ENCODE results near the gene PHACTR1. TPM values are rescaled to one million over a fixed set of nuclear protein-coding genes. Genes with fewer than 3 reads are reported as not detected.

Gene PHACTR1
- total and polyA plus RNA-seq, 12 donors: 6.3 to 150 (median 79.9) TPM

DNA sequence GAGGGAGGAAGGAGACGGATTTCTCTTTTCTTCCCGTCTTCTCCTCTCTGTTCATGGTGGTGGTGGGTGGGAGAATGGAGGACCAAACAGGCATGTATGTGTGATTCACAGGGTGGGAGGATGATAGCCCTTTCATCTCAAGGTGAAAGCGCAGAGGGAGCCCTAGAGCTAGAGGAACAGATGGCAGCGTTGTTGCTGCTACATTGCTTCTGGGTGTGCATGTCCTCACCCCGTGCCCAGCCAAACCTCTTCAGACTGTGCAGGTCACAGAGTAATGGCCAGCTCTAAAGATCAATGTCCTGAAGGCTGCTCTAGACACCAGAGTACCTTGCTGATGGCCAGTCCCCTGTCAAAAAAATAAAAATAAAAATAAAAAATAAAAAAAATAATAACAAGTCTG lies 310.0 kb downstream of the PHACTR1 start:
- WGBS, 2 donors: 37 to 48% methylated on average over 5 of the region's 5 CpGs
- DNase-seq: no peak
- TF ChIP-seq, protein P1, sequence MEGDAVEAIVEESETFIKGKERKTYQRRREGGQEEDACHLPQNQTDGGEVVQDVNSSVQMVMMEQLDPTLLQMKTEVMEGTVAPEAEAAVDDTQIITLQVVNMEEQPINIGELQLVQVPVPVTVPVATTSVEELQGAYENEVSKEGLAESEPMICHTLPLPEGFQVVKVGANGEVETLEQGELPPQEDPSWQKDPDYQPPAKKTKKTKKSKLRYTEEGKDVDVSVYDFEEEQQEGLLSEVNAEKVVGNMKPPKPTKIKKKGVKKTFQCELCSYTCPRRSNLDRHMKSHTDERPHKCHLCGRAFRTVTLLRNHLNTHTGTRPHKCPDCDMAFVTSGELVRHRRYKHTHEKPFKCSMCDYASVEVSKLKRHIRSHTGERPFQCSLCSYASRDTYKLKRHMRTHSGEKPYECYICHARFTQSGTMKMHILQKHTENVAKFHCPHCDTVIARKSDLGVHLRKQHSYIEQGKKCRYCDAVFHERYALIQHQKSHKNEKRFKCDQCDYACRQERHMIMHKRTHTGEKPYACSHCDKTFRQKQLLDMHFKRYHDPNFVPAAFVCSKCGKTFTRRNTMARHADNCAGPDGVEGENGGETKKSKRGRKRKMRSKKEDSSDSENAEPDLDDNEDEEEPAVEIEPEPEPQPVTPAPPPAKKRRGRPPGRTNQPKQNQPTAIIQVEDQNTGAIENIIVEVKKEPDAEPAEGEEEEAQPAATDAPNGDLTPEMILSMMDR (IDR thresholded peaks at IDR 0.05): peak in 1 of 9 donors; percentile 16
- no peaks in the 10 kb centered on the region for H3K36me3 ChIP-seq
- peak; percentile 46 to 85 (median 80) for ATAC-seq
- peak overlapping the region in 5 of 10 donors; percentile 18 to 46 (median 35) for H3K27ac ChIP-seq
- no peaks in the 10 kb centered on the region for H3K27me3 ChIP-seq
- no peak overlapping the region for H3K4me3 ChIP-seq
- no peaks in the 10 kb centered on the region for H3K9me3 ChIP-seq
- intact Hi-C loops (cut with DNase I): loop anchor here in 1 of 10 donors (5.0 kb wide), 1 partner anchor 96 kb away; no protein-coding TSS in a partner anchor
- peaks cover 0 to 51% (median 21%) of the 10 kb centered on the region in 9 donors for H3K4me1 ChIP-seq

DNA sequence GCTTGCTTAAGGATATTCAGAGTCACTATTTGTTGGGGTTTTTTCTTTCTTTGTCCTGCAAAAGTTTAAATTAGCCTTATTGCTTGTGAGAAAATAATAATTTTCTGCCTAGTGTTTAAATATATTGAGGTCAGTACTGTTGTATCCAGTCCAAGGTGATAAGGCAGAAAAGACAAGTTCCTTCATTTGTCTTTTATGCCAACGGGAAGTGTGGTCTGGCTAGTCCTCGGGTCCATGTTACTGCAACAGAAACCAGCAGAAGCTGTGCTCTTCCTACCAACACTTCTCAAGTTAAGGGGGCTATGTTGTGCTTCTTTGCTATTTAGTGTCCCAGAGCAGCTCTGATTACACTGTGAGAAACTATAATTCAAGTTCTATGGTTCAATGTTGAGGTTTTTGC lies 310.6 kb downstream of the PHACTR1 start:
- Histone ChIP-seq H3K36me3 (no peaks in the 10 kb centered on the region), H3K27ac (peak overlapping the region in 4 of 10 donors; percentile 18 to 46 (median 34)), H3K4me1 (peaks cover 0 to 51% (median 21%) of the 10 kb centered on the region in 9 donors), H3K9me3 (no peaks in the 10 kb centered on the region), H3K27me3 (no peaks in the 10 kb centered on the region), H3K4me3 (no peak overlapping the region)
- intact Hi-C loops (cut with DNase I): loop anchor here in 1 of 10 donors (5.0 kb wide), 1 partner anchor 95 kb away; no protein-coding TSS in a partner anchor
- TF ChIP-seq, protein P1 (IDR thresholded peaks at IDR 0.05): no peak
- DNase-seq (no peak), ATAC-seq (no peak)
- 18 to 21% methylated on average over 2 of the region's 2 CpGs for WGBS, 2 donors

DNA sequence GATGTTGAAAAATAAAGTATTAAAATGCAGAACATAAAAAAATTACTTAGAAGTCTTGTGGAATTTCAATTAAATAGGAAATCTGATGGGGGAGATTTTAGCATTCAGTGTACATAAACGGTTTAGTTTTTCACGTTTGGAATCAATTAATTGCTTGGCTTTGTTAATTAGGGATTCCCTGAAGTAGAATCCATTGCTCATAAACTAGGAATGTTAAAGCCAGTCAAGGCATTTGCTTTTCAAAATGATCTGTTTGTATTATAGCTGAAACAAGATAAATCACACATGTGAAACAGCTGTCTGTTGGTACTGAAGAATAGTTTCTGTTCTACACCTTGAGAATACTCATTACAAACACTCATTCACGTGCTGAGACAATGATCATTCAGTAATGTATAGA lies 313.8 kb downstream of the PHACTR1 start:
- Histone ChIP-seq H3K27ac (no peak overlapping the region), H3K4me3 (no peak overlapping the region), H3K36me3 (no peaks in the 10 kb centered on the region), H3K4me1 (peaks cover 0 to 44% (median 17%) of the 10 kb centered on the region in 9 donors), H3K27me3 (no peaks in the 10 kb centered on the region), H3K9me3 (no peaks in the 10 kb centered on the region)
- DNase-seq (no peak), ATAC-seq (no peak)
- 30 to 31% methylated on average over 3 of the region's 3 CpGs for whole genome bisulfite sequencing, 2 donors
- TF ChIP-seq, protein P1 (IDR thresholded peaks at IDR 0.05): no peak
- intact Hi-C loops (cut with DNase I): no loop called here

DNA sequence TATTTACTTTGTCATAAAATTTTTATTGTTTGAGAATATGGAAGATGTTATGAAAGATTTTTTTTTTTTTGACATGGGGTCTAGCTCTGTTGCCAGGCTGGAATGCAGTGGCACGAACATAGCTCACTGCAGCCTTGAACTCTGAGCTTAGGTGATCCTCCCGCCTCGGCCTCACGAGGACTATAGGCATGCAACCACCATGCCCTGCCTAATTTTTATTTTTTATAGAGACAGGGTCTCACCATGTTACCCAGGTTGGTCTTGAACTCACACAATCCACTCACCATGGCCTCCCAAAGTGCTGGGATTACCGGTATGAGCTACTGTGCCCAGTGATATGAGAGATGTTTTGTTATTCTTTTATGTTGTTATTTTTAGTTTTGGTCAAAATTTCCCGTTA lies 316.0 kb downstream of the PHACTR1 start:
- intact Hi-C loops (cut with DNase I): no loop called here
- ATAC-seq: no peak
- no peaks in the 10 kb centered on the region for H3K9me3 ChIP-seq
- peaks cover 0 to 35% (median 8%) of the 10 kb centered on the region in 9 donors for H3K4me1 ChIP-seq
- H3K27me3 ChIP-seq: no peaks in the 10 kb centered on the region
- no peak overlapping the region for H3K27ac ChIP-seq
- WGBS, 2 donors: 79 to 82% methylated on average over 6 of the region's 6 CpGs
- H3K36me3 ChIP-seq: no peaks in the 10 kb centered on the region
- TF ChIP-seq, protein P1 (IDR thresholded peaks at IDR 0.05): no peak
- no peak overlapping the region for H3K4me3 ChIP-seq
- no peak for DNase-seq
